SK-N-SH (cell line): Measurements from ENCODE around the gene UBTD1. TPM values are rescaled to one million over a fixed set of nuclear protein-coding genes. Genes with fewer than 3 reads are reported as not detected.

Experiments
- CTCF ChIA-PET: fragments of 300-600, 350-600 bp; formaldehyde crosslinking; extraction: SDS; loops from one replicate; lab custom pipeline; 2021; lab: Yijun Ruan, JAX
- POLR2A ChIA-PET: fragments of 350-600 bp; sonication (Branson Sonifier 250); formaldehyde crosslinking; extraction: SDS; loops from one replicate; lab custom pipeline; 2020; ENCODE audit warnings: antibody characterized with exemption, inconsistent platforms; lab: Yijun Ruan, JAX
- DNase-seq: peaks from one replicate; pipeline ENCODE4 v3.0.0; 2012
- H2AFZ ChIP-seq: fragments of 200-600 bp; sonication (generic); 2 replicates; pipeline ENCODE4 v1.8.1; 2016; ENCODE audit warnings: antibody characterized with exemption, mild to moderate bottlenecking, low read depth
- H3F3A ChIP-seq: fragments of 200-600 bp; sonication (generic); replicated peaks from 2 replicates; pipeline ENCODE3; 2016; ENCODE audit warnings: antibody characterized with exemption, mild to moderate bottlenecking; ENCODE audit not compliant: insufficient read depth
- H3K27ac ChIP-seq, 2 experiments: fragments of 200-500 bp in 1 of 2; fragments of 200-600 bp in 1 of 2; sonication (Bioruptor generic) in 1 of 2; sonication (generic), shearing (Covaris generic) in 1 of 2; 2 replicates each; pipeline versions ENCODE4 v1.5.1 to v1.6.1; 2014 to 2016; ENCODE audit warnings: low read depth in 2 of 2, inconsistent platforms in 1 of 2, low read length in 1 of 2, mild to moderate bottlenecking in 1 of 2, mixed read lengths in 1 of 2
- H3K27me3 ChIP-seq: fragments of 200-600 bp; sonication (generic), shearing (Covaris generic); 2 replicates; pipeline ENCODE4 v1.6.1; 2016; ENCODE audit warnings: mixed run types; ENCODE audit not compliant: insufficient read depth
- H3K36me3 ChIP-seq, 2 experiments: fragments of 200-500 bp in 1 of 2; fragments of 200-600 bp in 1 of 2; sonication (Bioruptor generic) in 1 of 2; sonication (generic) in 1 of 2; replicated peaks in 1 of 2; 2 replicates each; pipeline versions ENCODE3 to v1.5.1; 2014 to 2016; ENCODE audit warnings: low read length in 1 of 2, mild to moderate bottlenecking in 1 of 2; ENCODE audit not compliant: insufficient read depth in 2 of 2, control insufficient read depth in 1 of 2
- H3K4me1 ChIP-seq, 2 experiments: fragments of 200-500 bp in 1 of 2; fragments of 200-600 bp in 1 of 2; sonication (Bioruptor generic) in 1 of 2; sonication (generic), shearing (Covaris generic) in 1 of 2; 2 replicates each; pipeline versions ENCODE4 v1.5.1 to v1.6.1; 2014 to 2016; ENCODE audit warnings: low read depth in 1 of 2, low read length in 1 of 2, mixed run types in 1 of 2; ENCODE audit not compliant: insufficient read depth in 2 of 2, control insufficient read depth in 1 of 2
- H3K4me2 ChIP-seq: fragments of 200-600 bp; sonication (generic), shearing (Covaris generic); 2 replicates; pipeline ENCODE4 v1.6.1; 2017; ENCODE audit warnings: mixed run types
- H3K4me3 ChIP-seq, 2 experiments: fragments of 200-500 bp in 1 of 2; fragments of 200-600 bp in 1 of 2; sonication (Bioruptor generic) in 1 of 2; sonication (generic), shearing (Covaris generic) in 1 of 2; 2 replicates each; pipeline versions ENCODE4 v1.5.1 to v1.8.1; 2014 to 2016; ENCODE audit warnings: low read depth in 2 of 2, inconsistent platforms in 1 of 2, low read length in 1 of 2, mild to moderate bottlenecking in 1 of 2, mixed read lengths in 1 of 2, moderate library complexity in 1 of 2
- H3K79me2 ChIP-seq: fragments of 200-600 bp; sonication (generic); 2 replicates; pipeline ENCODE4 v1.8.1; 2017; ENCODE audit warnings: mild to moderate bottlenecking; ENCODE audit not compliant: insufficient read depth
- H3K9ac ChIP-seq: fragments of 200-600 bp; sonication (generic); 2 replicates; pipeline ENCODE4 v1.6.1; 2017; ENCODE audit warnings: mixed run types
- H3K9me2 ChIP-seq: fragments of 200-600 bp; sonication (generic); 2 replicates; pipeline ENCODE4 v1.6.1; 2017; ENCODE audit warnings: mixed run types
- H3K9me3 ChIP-seq: fragments of 200-600 bp; sonication (generic); 2 replicates; pipeline ENCODE4 v1.6.1; 2017; ENCODE audit warnings: mixed run types, mild to moderate bottlenecking, moderate library complexity
- H4K20me1 ChIP-seq: fragments of 200-600 bp; sonication (generic); 2 replicates; pipeline ENCODE4 v1.6.1; 2017; ENCODE audit warnings: mild to moderate bottlenecking, mixed run types; ENCODE audit not compliant: insufficient read depth
- ELF1 ChIP-seq: IDR thresholded peaks from 2 replicates; pipeline ENCODE4 v1.4.0; 2012
- EP300 ChIP-seq, 2 experiments: IDR thresholded peaks; 2 replicates each; pipeline versions ENCODE4 v1.4.0 to v1.6.1; 2012; ENCODE audit warnings: borderline replicate concordance in 1 of 2, low read depth in 1 of 2, low read length in 1 of 2
- EZH2phosphoT487 ChIP-seq: fragments of 200-600 bp; sonication (generic); IDR thresholded peaks from 2 replicates; pipeline ENCODE4 v1.6.1; 2017; ENCODE audit warnings: low read depth, mixed run types, mild to moderate bottlenecking, antibody characterized with exemption, moderate library complexity, borderline replicate concordance
- GABPA ChIP-seq: IDR thresholded peaks from 2 replicates; pipeline ENCODE4 v1.4.0; 2012; ENCODE audit warnings: low read depth, mild to moderate bottlenecking
- RCOR1 ChIP-seq: fragments of 150-350 bp; IDR thresholded peaks from 2 replicates; pipeline ENCODE4 v1.6.1; 2017; ENCODE audit warnings: antibody characterized with exemption, low read length
- SIN3A ChIP-seq: IDR thresholded peaks from 2 replicates; pipeline ENCODE4 v1.6.1; 2012; ENCODE audit warnings: low read depth, mild to moderate bottlenecking, low read length, moderate library complexity, borderline replicate concordance
- USF2 ChIP-seq: fragments of 150-350 bp; IDR thresholded peaks from 2 replicates; pipeline ENCODE4 v1.6.1; 2017; ENCODE audit warnings: antibody characterized with exemption, low read length, low read depth, borderline replicate concordance
- WGBS: methylation state at CpG from one replicate; pipeline ENCODE4 v1.1.6; 2017; ENCODE audit warnings: low lambda C conversion rate; 5-methylcytosine and 5-hydroxymethylcytosine counted together
- polyA plus RNA-seq, 3 experiments: library from polyadenylated mRNA; depleted of rRNA; stranded (reverse); fragments of >200 nt; gene quantifications; 2 replicates each; pipeline ENCODE4 v1.2.3, GENCODE V29; 2012
- TF ChIP-seq, protein P1 (sequence below): IDR thresholded peaks from 2 replicates; pipeline ENCODE4 v1.4.0; 2012; ENCODE audit warnings: low read depth
- TF ChIP-seq, protein P2 (sequence below): IDR thresholded peaks from 2 replicates; pipeline ENCODE4 v1.4.0; 2012; ENCODE audit warnings: low read depth, borderline replicate concordance
- TF ChIP-seq, protein P3 (sequence below): fragments of 150-350 bp; IDR thresholded peaks from 2 replicates; pipeline ENCODE4 v1.6.1; 2016; ENCODE audit warnings: mild to moderate bottlenecking, low read depth, low read length
- TF ChIP-seq, protein P4 (sequence below): IDR thresholded peaks from 2 replicates; pipeline ENCODE4 v1.6.1; 2012; ENCODE audit warnings: mild to moderate bottlenecking, low read depth, low read length, moderate library complexity

UBTD1 gene
- polyA plus RNA-seq, 1 of the 3 experiments (the other 2 are of a cell fraction), result 38.8 TPM

- peaks cover 5 to 12% of the 10 kb centered on the region in 2 experiments; a peak in 2 of 4 replicates for H3K4me1 ChIP-seq
- H3K27ac ChIP-seq, result no peak overlapping the region
- H3F3A ChIP-seq, result peaks cover 25% of the 10 kb centered on the region
- ChIA-PET POLR2A (no interaction called here), CTCF (interaction anchor here (1.4 kb wide), 1 partner anchor 99 kb away, joined by 3 read pairs; no protein-coding TSS in a partner anchor)
- no peak overlapping the region for H2AFZ ChIP-seq
- TF ChIP-seq ELF1 (no peak), RCOR1 (no peak), USF2 (no peak), SIN3A (no peak), GABPA (no peak), EZH2phosphoT487 (no peak), EP300 (IDR thresholded peaks at IDR 0.05; ENCODE audit: borderline replicate concordance in 1 of 2, low read depth in 1 of 2, low read length in 1 of 2) (no peak)
- TF ChIP-seq, protein P1, sequence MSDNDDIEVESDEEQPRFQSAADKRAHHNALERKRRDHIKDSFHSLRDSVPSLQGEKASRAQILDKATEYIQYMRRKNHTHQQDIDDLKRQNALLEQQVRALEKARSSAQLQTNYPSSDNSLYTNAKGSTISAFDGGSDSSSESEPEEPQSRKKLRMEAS, result no peak
- TF ChIP-seq, protein P2, sequence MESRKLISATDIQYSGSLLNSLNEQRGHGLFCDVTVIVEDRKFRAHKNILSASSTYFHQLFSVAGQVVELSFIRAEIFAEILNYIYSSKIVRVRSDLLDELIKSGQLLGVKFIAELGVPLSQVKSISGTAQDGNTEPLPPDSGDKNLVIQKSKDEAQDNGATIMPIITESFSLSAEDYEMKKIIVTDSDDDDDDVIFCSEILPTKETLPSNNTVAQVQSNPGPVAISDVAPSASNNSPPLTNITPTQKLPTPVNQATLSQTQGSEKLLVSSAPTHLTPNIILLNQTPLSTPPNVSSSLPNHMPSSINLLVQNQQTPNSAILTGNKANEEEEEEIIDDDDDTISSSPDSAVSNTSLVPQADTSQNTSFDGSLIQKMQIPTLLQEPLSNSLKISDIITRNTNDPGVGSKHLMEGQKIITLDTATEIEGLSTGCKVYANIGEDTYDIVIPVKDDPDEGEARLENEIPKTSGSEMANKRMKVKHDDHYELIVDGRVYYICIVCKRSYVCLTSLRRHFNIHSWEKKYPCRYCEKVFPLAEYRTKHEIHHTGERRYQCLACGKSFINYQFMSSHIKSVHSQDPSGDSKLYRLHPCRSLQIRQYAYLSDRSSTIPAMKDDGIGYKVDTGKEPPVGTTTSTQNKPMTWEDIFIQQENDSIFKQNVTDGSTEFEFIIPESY, result no peak
- TF ChIP-seq, protein P3, sequence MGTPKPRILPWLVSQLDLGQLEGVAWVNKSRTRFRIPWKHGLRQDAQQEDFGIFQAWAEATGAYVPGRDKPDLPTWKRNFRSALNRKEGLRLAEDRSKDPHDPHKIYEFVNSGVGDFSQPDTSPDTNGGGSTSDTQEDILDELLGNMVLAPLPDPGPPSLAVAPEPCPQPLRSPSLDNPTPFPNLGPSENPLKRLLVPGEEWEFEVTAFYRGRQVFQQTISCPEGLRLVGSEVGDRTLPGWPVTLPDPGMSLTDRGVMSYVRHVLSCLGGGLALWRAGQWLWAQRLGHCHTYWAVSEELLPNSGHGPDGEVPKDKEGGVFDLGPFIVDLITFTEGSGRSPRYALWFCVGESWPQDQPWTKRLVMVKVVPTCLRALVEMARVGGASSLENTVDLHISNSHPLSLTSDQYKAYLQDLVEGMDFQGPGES, result no peak
- TF ChIP-seq, protein P4, sequence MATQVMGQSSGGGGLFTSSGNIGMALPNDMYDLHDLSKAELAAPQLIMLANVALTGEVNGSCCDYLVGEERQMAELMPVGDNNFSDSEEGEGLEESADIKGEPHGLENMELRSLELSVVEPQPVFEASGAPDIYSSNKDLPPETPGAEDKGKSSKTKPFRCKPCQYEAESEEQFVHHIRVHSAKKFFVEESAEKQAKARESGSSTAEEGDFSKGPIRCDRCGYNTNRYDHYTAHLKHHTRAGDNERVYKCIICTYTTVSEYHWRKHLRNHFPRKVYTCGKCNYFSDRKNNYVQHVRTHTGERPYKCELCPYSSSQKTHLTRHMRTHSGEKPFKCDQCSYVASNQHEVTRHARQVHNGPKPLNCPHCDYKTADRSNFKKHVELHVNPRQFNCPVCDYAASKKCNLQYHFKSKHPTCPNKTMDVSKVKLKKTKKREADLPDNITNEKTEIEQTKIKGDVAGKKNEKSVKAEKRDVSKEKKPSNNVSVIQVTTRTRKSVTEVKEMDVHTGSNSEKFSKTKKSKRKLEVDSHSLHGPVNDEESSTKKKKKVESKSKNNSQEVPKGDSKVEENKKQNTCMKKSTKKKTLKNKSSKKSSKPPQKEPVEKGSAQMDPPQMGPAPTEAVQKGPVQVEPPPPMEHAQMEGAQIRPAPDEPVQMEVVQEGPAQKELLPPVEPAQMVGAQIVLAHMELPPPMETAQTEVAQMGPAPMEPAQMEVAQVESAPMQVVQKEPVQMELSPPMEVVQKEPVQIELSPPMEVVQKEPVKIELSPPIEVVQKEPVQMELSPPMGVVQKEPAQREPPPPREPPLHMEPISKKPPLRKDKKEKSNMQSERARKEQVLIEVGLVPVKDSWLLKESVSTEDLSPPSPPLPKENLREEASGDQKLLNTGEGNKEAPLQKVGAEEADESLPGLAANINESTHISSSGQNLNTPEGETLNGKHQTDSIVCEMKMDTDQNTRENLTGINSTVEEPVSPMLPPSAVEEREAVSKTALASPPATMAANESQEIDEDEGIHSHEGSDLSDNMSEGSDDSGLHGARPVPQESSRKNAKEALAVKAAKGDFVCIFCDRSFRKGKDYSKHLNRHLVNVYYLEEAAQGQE, result no peak
- H3K9ac ChIP-seq, result no peak overlapping the region
- H3K9me2 ChIP-seq, result no peaks in the 10 kb centered on the region
- no peak for DNase-seq
- H3K36me3 ChIP-seq, result no peaks in the 10 kb centered on the region
- no peak overlapping the region for H3K4me2 ChIP-seq
- no peaks in the 10 kb centered on the region for H3K9me3 ChIP-seq
- 96% methylated on average over 39 of the region's 40 CpGs for whole genome bisulfite sequencing
- no peaks in the 10 kb centered on the region for H3K27me3 ChIP-seq
- no peaks in the 10 kb centered on the region for H4K20me1 ChIP-seq
- no peaks in the 10 kb centered on the region for H3K79me2 ChIP-seq
- H3K4me3 ChIP-seq, result no peak overlapping the region
Observed at GRCh38 chr10:97578171-97578844, 79.6 kb downstream of the UBTD1 start.
